MM.1S (cell line): Measurements from ENCODE around the gene ZEB2.

Experiments used
- EZH2 ChIP-seq: fragments of 300-600 bp; sonication (generic); optimal IDR thresholded peaks from 2 replicates; pipeline ENCODE3; 2017; ENCODE audit warnings: low read depth, mild to moderate bottlenecking, antibody characterized with exemption, low read length, mixed read lengths
- TF ChIP-seq, protein P1 (sequence below): fragments of 300-600 bp; sonication (generic); IDR thresholded peaks from 2 replicates; pipeline ENCODE4 v1.5.1; 2016; ENCODE audit warnings: antibody characterized with exemption, low read length, mixed read lengths

DNA sequence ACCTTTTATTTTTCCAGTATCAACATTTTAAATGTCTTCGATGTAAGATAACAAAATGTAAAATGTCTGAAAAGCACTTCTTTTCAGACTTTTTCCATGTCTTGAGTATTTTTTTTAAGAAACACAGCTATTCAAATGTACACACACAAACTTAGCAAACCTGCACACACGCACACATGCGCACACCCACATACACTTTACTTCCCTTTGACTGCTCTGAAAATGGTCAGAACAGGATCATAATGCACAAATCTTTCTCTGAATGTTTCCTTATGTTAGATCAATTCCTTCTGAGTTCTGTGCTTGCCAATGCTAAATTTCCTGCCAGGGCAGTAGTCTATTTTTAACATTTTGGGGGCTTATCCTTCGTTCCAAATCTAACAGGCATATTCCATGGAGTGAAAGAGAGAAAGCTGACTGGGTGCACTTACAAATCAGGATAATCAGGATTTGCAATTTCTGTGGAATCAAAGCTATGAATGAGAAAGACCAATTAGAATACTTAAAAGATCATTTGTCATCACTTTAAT, 136.3 kb downstream of the ZEB2 start:
- TF ChIP-seq, protein P1, sequence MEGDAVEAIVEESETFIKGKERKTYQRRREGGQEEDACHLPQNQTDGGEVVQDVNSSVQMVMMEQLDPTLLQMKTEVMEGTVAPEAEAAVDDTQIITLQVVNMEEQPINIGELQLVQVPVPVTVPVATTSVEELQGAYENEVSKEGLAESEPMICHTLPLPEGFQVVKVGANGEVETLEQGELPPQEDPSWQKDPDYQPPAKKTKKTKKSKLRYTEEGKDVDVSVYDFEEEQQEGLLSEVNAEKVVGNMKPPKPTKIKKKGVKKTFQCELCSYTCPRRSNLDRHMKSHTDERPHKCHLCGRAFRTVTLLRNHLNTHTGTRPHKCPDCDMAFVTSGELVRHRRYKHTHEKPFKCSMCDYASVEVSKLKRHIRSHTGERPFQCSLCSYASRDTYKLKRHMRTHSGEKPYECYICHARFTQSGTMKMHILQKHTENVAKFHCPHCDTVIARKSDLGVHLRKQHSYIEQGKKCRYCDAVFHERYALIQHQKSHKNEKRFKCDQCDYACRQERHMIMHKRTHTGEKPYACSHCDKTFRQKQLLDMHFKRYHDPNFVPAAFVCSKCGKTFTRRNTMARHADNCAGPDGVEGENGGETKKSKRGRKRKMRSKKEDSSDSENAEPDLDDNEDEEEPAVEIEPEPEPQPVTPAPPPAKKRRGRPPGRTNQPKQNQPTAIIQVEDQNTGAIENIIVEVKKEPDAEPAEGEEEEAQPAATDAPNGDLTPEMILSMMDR: no peak
- TF ChIP-seq EZH2: no peak
